Loucy (cell line): ENCODE results near the gene MITF.

Source experiments
- H2AFZ ChIP-seq: fragments of 200-600 bp; sonication (generic); 2 replicates; pipeline ENCODE4 v1.6.0; 2016; ENCODE audit warnings: antibody characterized with exemption, mild to moderate bottlenecking, low read length, moderate library complexity
- H3F3A ChIP-seq: fragments of 200-600 bp; 2 replicates; pipeline ENCODE4 v1.6.0; 2016; ENCODE audit warnings: antibody characterized with exemption, low read depth, mild to moderate bottlenecking
- H3K27me3 ChIP-seq: fragments of 200-600 bp; sonication (generic); 2 replicates; pipeline ENCODE4 v1.6.1; 2014; ENCODE audit warnings: low read length, mild to moderate bottlenecking; ENCODE audit not compliant: insufficient read depth, poor library complexity, severe bottlenecking
- H3K36me3 ChIP-seq: fragments of 200-600 bp; sonication (generic); 2 replicates; pipeline ENCODE4 v1.6.1; 2016; ENCODE audit warnings: low read length; ENCODE audit not compliant: insufficient read depth
- H3K4me1 ChIP-seq: fragments of 200-600 bp; sonication (generic); 2 replicates; pipeline ENCODE4 v1.5.1; 2014; ENCODE audit warnings: low read length, mild to moderate bottlenecking; ENCODE audit not compliant: insufficient read depth, poor library complexity, severe bottlenecking
- H3K4me2 ChIP-seq: fragments of 200-600 bp; sonication (generic); 2 replicates; pipeline ENCODE4 v1.6.0; 2014; ENCODE audit warnings: antibody characterized with exemption, low read length, low read depth, mild to moderate bottlenecking; ENCODE audit not compliant: poor library complexity, severe bottlenecking
- H3K4me3 ChIP-seq: fragments of 200-600 bp; sonication (generic); 2 replicates; pipeline ENCODE4 v1.5.1; 2014; ENCODE audit warnings: low read length, mild to moderate bottlenecking, mixed read lengths; ENCODE audit not compliant: poor library complexity, severe bottlenecking
- H3K79me2 ChIP-seq: fragments of 200-600 bp; sonication (generic); 2 replicates; pipeline ENCODE4 v1.6.1; 2014; ENCODE audit warnings: low read length; ENCODE audit not compliant: insufficient read depth
- H3K9ac ChIP-seq: fragments of 200-600 bp; sonication (generic); 2 replicates; pipeline ENCODE4 v1.6.0; 2014; ENCODE audit warnings: mild to moderate bottlenecking, low read depth, low read length, moderate library complexity; ENCODE audit not compliant: poor library complexity, severe bottlenecking
- H3K9me2 ChIP-seq: fragments of 200-600 bp; sonication (generic); replicated peaks from 2 replicates; pipeline ENCODE4 v1.6.1; 2016; ENCODE audit warnings: low read depth, low read length, mixed read lengths
- H3K9me3 ChIP-seq: fragments of 200-600 bp; sonication (generic); 2 replicates; pipeline ENCODE4 v1.6.1; 2014; ENCODE audit warnings: mild to moderate bottlenecking, antibody characterized with exemption, low read length, low read depth; ENCODE audit not compliant: insufficient read depth
- H4K20me1 ChIP-seq: fragments of 200-600 bp; sonication (generic); 2 replicates; pipeline ENCODE4 v1.6.0; 2014; ENCODE audit warnings: antibody characterized with exemption, low read length, mild to moderate bottlenecking; ENCODE audit not compliant: insufficient read depth, poor library complexity, severe bottlenecking
- EZH2phosphoT487 ChIP-seq: fragments of 200-600 bp; IDR thresholded peaks from 2 replicates; pipeline ENCODE4 v1.6.1; 2018; ENCODE audit warnings: antibody characterized with exemption, mild to moderate bottlenecking, moderate library complexity, borderline replicate concordance
- TF ChIP-seq, protein P1 (sequence below): fragments of 200-600 bp; sonication (generic); conservative IDR thresholded peaks from 2 replicates; pipeline ENCODE4 v1.5.1; 2014; ENCODE audit warnings: mild to moderate bottlenecking, antibody characterized with exemption, low read length

The MITF gene

DNA sequence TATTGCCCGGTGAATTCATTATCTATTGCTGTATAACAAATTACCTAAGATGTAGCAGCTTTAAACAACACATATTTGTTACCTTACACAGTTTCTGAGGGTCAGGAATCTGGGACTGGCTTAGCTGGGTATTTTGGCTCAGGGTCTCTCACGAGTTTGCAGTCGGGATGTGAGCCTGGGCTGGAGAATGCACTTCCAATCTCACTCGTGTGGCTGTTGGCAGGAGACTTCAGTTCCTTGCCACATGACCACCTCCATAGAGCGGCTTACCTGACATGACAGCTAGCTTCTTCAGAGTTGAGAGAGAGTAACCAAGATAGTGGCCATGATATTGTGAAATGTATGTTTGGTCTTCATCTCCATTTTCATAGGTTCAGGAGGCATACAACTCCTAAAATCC lies 18.4 kb upstream of the MITF start:
- no peak for TF ChIP-seq EZH2phosphoT487
- TF ChIP-seq, protein P1, sequence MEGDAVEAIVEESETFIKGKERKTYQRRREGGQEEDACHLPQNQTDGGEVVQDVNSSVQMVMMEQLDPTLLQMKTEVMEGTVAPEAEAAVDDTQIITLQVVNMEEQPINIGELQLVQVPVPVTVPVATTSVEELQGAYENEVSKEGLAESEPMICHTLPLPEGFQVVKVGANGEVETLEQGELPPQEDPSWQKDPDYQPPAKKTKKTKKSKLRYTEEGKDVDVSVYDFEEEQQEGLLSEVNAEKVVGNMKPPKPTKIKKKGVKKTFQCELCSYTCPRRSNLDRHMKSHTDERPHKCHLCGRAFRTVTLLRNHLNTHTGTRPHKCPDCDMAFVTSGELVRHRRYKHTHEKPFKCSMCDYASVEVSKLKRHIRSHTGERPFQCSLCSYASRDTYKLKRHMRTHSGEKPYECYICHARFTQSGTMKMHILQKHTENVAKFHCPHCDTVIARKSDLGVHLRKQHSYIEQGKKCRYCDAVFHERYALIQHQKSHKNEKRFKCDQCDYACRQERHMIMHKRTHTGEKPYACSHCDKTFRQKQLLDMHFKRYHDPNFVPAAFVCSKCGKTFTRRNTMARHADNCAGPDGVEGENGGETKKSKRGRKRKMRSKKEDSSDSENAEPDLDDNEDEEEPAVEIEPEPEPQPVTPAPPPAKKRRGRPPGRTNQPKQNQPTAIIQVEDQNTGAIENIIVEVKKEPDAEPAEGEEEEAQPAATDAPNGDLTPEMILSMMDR = no peak
- H3K27me3 ChIP-seq = no peaks in the 10 kb centered on the region

DNA sequence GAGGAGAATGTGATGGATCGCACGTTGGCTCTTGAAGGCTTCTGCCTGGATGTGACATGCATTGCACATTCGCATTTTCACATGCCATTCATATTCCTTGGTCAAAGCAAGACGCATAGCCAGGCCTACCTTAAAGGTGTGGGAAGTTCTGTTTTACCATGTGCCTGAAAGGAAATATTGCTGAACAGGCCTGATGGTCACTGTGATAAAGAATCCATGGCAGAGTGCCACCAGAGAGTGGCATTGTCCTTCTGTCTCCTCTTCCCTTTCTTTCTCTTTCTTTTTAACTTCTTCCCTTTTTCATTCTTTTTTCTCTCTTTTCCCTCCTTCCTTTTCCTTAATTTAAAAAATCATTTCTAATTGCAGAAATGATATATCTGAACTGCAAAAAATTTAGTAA lies 15.9 kb upstream of the MITF start:
- H3K79me2 ChIP-seq = no peaks in the 10 kb centered on the region
- H3K9me2 ChIP-seq = no peaks in the 10 kb centered on the region
- H3K9ac ChIP-seq = no peak overlapping the region
- H2AFZ ChIP-seq = no peak overlapping the region
- H3K4me2 ChIP-seq = no peak overlapping the region
- H3F3A ChIP-seq = no peaks in the 10 kb centered on the region
- no peaks in the 10 kb centered on the region for H3K36me3 ChIP-seq
- no peaks in the 10 kb centered on the region for H3K9me3 ChIP-seq
- no peak overlapping the region for H3K4me3 ChIP-seq
- no peaks in the 10 kb centered on the region for H3K4me1 ChIP-seq
- TF ChIP-seq, protein P1 = no peak
- no peak for TF ChIP-seq EZH2phosphoT487
- no peaks in the 10 kb centered on the region for H3K27me3 ChIP-seq
- no peaks in the 10 kb centered on the region for H4K20me1 ChIP-seq

More for the DNA sequence above, 18.4 kb upstream of the MITF start:
- Histone ChIP-seq H3K9me2 (no peaks in the 10 kb centered on the region), H3K4me2 (no peak overlapping the region), H3K79me2 (no peaks in the 10 kb centered on the region), H3K9ac (no peak overlapping the region), H3K4me3 (no peak overlapping the region), H3K4me1 (no peaks in the 10 kb centered on the region), H3K36me3 (no peaks in the 10 kb centered on the region), H3F3A (no peaks in the 10 kb centered on the region), H2AFZ (no peak overlapping the region), H4K20me1 (no peaks in the 10 kb centered on the region), H3K9me3 (no peaks in the 10 kb centered on the region)

DNA sequence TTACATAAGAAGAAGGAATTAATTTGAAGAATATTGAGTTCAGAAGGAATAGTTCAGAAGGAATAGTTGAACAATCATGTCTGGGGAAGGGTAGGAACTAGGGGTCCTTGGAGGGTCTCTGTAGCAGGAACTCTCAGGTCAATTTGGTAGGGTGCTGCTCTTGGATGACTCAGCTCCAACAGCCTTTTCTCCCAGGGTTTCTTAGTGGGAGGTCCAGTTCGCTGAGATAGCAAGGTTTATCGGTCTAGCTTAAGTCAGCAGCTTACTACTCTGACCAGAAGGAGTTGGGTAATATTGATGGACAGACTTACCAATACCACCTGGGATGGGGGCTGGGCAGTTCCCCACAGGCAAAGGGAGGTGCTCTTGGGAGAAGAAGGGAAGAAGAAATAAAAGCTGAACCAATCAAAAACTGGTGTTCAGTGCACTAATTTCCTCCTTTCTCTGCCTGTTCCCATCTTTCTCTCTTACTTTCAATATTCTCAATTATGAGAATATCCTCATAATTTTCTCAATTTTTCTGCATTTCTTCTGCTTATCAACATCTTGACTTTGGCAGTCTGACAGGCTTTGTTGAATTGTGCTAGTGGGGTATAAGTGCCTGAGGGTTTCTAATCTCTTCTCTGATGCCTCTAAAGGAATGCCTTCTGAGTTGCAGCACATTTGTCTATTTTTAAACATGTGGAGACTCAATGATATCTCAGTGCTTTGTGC lies 14.4 kb upstream of the MITF start:
- Histone ChIP-seq H3K79me2 (no peaks in the 10 kb centered on the region), H2AFZ (no peak overlapping the region), H3K9me3 (no peaks in the 10 kb centered on the region), H3K9me2 (no peaks in the 10 kb centered on the region), H3K9ac (no peak overlapping the region), H3K4me3 (no peak overlapping the region), H3K36me3 (no peaks in the 10 kb centered on the region), H3F3A (no peaks in the 10 kb centered on the region), H3K27me3 (no peaks in the 10 kb centered on the region), H3K4me1 (no peaks in the 10 kb centered on the region), H3K4me2 (no peak overlapping the region), H4K20me1 (no peaks in the 10 kb centered on the region)
- TF ChIP-seq, protein P1 = no peak
- TF ChIP-seq EZH2phosphoT487 = no peak
